Measurements from ENCODE around the gene CD81.

CD81 gene

GRCh38 chr11:2366733-2367132 lies 10.4 kb upstream of the CD81 start:
- Histone ChIP-seq H3K27me3 (ENCODE audit: low read length) (no peaks in the 10 kb centered on the region), H3K4me3 (ENCODE audit: insufficient read depth, low read length, poor library complexity, severe bottlenecking) (no peak overlapping the region), H3F3A (ENCODE audit: insufficient read depth) (no peaks in the 10 kb centered on the region), H3K79me2 (ENCODE audit: insufficient read depth, low read length) (no peaks in the 10 kb centered on the region), H3K4me2 (ENCODE audit: low read depth, low read length, poor library complexity, severe bottlenecking) (no peak overlapping the region), H3K9me3 (ENCODE audit: insufficient read depth, low read length) (no peaks in the 10 kb centered on the region), H3K9ac (ENCODE audit: low read length) (no peak overlapping the region), H2AFZ (ENCODE audit: low read depth, low read length, severe bottlenecking) (no peak overlapping the region), H3K27ac (ENCODE audit: low read depth, low read length) (no peak overlapping the region), H3K9me2 (replicated peaks; ENCODE audit: insufficient read depth, low read length) (no peaks in the 10 kb centered on the region), H4K20me1 (ENCODE audit: low read depth, low read length) (no peaks in the 10 kb centered on the region), H3K36me3 (ENCODE audit: low read length) (no peaks in the 10 kb centered on the region)
- no peak for TF ChIP-seq CTCF (IDR thresholded peaks at IDR 0.05; ENCODE audit: insufficient read depth, low read length, poor library complexity, severe bottlenecking)
- TF ChIP-seq EZH2phosphoT487 (conservative IDR thresholded peaks at IDR 0.05; ENCODE audit: low read length) = no peak

- Histone ChIP-seq H3K9ac (ENCODE audit: low read length) (no peak overlapping the region), H3K4me3 (ENCODE audit: insufficient read depth, low read length, poor library complexity, severe bottlenecking) (no peak overlapping the region), H3K79me2 (ENCODE audit: insufficient read depth, low read length) (no peaks in the 10 kb centered on the region), H3K9me3 (ENCODE audit: insufficient read depth, low read length) (no peaks in the 10 kb centered on the region), H3K27me3 (ENCODE audit: low read length) (no peaks in the 10 kb centered on the region), H3F3A (ENCODE audit: insufficient read depth) (no peaks in the 10 kb centered on the region), H2AFZ (ENCODE audit: low read depth, low read length, severe bottlenecking) (no peak overlapping the region), H3K9me2 (replicated peaks; ENCODE audit: insufficient read depth, low read length) (no peaks in the 10 kb centered on the region), H3K27ac (ENCODE audit: low read depth, low read length) (no peak overlapping the region), H3K36me3 (ENCODE audit: low read length) (no peaks in the 10 kb centered on the region), H4K20me1 (ENCODE audit: low read depth, low read length) (no peaks in the 10 kb centered on the region), H3K4me2 (ENCODE audit: low read depth, low read length, poor library complexity, severe bottlenecking) (no peak overlapping the region)
- TF ChIP-seq EZH2phosphoT487 (conservative IDR thresholded peaks at IDR 0.05; ENCODE audit: low read length) = no peak
- no peak for TF ChIP-seq CTCF (IDR thresholded peaks at IDR 0.05; ENCODE audit: insufficient read depth, low read length, poor library complexity, severe bottlenecking)
Observed at GRCh38 chr11:2367266-2368160, 9.6 kb upstream of the CD81 start.

GRCh38 chr11:2368178-2368850 lies 8.8 kb upstream of the CD81 start:
- Histone ChIP-seq H3K9me3 (ENCODE audit: insufficient read depth, low read length) (no peaks in the 10 kb centered on the region), H3K4me2 (ENCODE audit: low read depth, low read length, poor library complexity, severe bottlenecking) (no peak overlapping the region), H3K9me2 (replicated peaks; ENCODE audit: insufficient read depth, low read length) (no peaks in the 10 kb centered on the region), H2AFZ (ENCODE audit: low read depth, low read length, severe bottlenecking) (no peak overlapping the region), H3K36me3 (ENCODE audit: low read length) (no peaks in the 10 kb centered on the region), H3K27me3 (ENCODE audit: low read length) (no peaks in the 10 kb centered on the region), H4K20me1 (ENCODE audit: low read depth, low read length) (no peaks in the 10 kb centered on the region), H3K79me2 (ENCODE audit: insufficient read depth, low read length) (no peaks in the 10 kb centered on the region), H3K9ac (ENCODE audit: low read length) (no peak overlapping the region), H3K27ac (ENCODE audit: low read depth, low read length) (no peak overlapping the region), H3K4me3 (ENCODE audit: insufficient read depth, low read length, poor library complexity, severe bottlenecking) (no peak overlapping the region), H3F3A (ENCODE audit: insufficient read depth) (no peaks in the 10 kb centered on the region)
- TF ChIP-seq EZH2phosphoT487 (conservative IDR thresholded peaks at IDR 0.05; ENCODE audit: low read length) = no peak
- no peak for TF ChIP-seq CTCF (IDR thresholded peaks at IDR 0.05; ENCODE audit: insufficient read depth, low read length, poor library complexity, severe bottlenecking)

All from SU-DHL-6 (cell line).